AG04450 (cell line): ENCODE results near the gene CRABP1. TPM values are rescaled to one million over a fixed set of nuclear protein-coding genes. Genes with fewer than 3 reads are reported as not detected.

Source experiments
- CTCF ChIA-PET: fragments of 300-600, 350-600 bp; formaldehyde crosslinking; extraction: SDS; loops from one replicate; lab custom pipeline; 2022; ENCODE audit warnings: antibody characterized with exemption, inconsistent platforms; lab: Charles Lee
- POLR2A ChIA-PET: fragments of 350-600 bp; formaldehyde crosslinking; extraction: SDS; loops from one replicate; lab custom pipeline; 2021; ENCODE audit warnings: antibody characterized with exemption, inconsistent platforms; lab: Yijun Ruan, JAX
- DNase-seq: peaks from one replicate; pipeline ENCODE4 v3.0.0-alpha.2; 2011; ENCODE audit warnings: low read depth, low spot score
- H3K27ac ChIP-seq: one replicate; pipeline ENCODE4 v1.5.1; 2012; ENCODE audit warnings: low read depth, low read length, control low read depth
- H3K27me3 ChIP-seq: one replicate; pipeline ENCODE4 v1.6.0; 2012; ENCODE audit warnings: low read length; ENCODE audit not compliant: control insufficient read depth, insufficient read depth
- H3K4me3 ChIP-seq: 2 replicates; pipeline ENCODE4 v1.5.1; 2011; ENCODE audit warnings: mild to moderate bottlenecking, low read depth, low read length, control low read depth
- H3K9me3 ChIP-seq: 2 replicates; pipeline ENCODE4 v1.5.1; 2012; ENCODE audit warnings: low read length; ENCODE audit not compliant: control insufficient read depth, insufficient read depth
- polyA plus RNA-seq: library from polyadenylated mRNA; depleted of rRNA; stranded (reverse); fragments of >200 nt; gene quantifications from 2 replicates; pipeline ENCODE4 v1.2.3, GENCODE V29; 2011
- TF ChIP-seq, protein P1 (sequence below): IDR thresholded peaks from 2 replicates; pipeline ENCODE4 v1.5.1; 2011; ENCODE audit warnings: low read depth, low read length, control low read depth, inconsistent platforms

CRABP1 gene
- polyA plus RNA-seq, 1 experiment: not detected

DNA sequence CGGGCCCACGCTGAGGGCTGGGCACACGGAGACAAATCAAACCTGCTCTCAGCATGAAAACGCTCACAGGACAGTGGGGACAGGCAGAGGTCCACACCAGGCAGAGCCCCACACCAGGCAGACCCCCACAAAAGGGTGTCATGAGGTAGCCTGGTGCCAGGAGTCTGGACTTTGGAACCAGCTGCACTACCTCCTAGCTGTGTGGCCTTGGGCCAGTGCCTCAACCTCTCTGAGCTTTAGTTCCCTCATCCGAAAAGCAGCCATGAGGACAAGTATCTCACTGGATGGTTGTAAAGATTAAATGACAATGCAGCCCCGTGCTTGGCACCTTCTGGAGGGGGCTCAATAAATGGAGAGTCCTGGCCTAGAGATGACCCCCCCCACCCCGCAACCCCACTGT lies 16.5 kb upstream of the CRABP1 start:
- ChIA-PET CTCF (interaction anchor here (1.0 kb wide), 1 partner anchor 16 kb away, joined by 3 read pairs; no protein-coding TSS in a partner anchor), POLR2A (no interaction called here)
- DNase-seq: no peak
- TF ChIP-seq, protein P1, sequence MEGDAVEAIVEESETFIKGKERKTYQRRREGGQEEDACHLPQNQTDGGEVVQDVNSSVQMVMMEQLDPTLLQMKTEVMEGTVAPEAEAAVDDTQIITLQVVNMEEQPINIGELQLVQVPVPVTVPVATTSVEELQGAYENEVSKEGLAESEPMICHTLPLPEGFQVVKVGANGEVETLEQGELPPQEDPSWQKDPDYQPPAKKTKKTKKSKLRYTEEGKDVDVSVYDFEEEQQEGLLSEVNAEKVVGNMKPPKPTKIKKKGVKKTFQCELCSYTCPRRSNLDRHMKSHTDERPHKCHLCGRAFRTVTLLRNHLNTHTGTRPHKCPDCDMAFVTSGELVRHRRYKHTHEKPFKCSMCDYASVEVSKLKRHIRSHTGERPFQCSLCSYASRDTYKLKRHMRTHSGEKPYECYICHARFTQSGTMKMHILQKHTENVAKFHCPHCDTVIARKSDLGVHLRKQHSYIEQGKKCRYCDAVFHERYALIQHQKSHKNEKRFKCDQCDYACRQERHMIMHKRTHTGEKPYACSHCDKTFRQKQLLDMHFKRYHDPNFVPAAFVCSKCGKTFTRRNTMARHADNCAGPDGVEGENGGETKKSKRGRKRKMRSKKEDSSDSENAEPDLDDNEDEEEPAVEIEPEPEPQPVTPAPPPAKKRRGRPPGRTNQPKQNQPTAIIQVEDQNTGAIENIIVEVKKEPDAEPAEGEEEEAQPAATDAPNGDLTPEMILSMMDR: no peak
- Histone ChIP-seq H3K27me3 (peaks cover 17% of the 10 kb centered on the region), H3K9me3 (no peaks in the 10 kb centered on the region), H3K27ac (no peak overlapping the region), H3K4me3 (no peak overlapping the region)

DNA sequence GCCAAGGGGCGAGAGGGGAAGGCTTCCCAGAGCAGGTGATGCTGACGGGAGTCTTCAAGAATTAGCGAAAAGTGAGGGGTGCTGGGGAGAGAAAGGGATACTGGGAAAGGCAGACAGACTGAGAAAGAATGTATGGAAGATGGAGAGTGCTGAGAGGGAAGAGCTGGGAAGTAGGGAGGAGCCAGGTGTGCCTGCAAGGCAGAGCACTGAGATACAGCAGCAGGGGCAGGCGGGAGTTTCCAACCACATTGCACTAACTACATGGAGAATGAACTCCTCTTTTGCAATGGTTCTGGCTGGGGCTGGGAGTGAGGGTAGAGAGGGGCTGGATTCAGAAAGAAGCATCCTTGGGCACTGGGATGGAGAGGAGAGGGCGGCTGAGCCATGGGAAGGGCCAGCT lies 16.0 kb upstream of the CRABP1 start:
- TF ChIP-seq, protein P1: no peak
- H3K9me3 ChIP-seq: no peaks in the 10 kb centered on the region
- POLR2A ChIA-PET: no interaction called here
- no peak for DNase-seq
- H3K27me3 ChIP-seq: peaks cover 17% of the 10 kb centered on the region
- CTCF ChIA-PET: no interaction called here
- no peak overlapping the region for H3K27ac ChIP-seq
- H3K4me3 ChIP-seq: no peak overlapping the region

DNA sequence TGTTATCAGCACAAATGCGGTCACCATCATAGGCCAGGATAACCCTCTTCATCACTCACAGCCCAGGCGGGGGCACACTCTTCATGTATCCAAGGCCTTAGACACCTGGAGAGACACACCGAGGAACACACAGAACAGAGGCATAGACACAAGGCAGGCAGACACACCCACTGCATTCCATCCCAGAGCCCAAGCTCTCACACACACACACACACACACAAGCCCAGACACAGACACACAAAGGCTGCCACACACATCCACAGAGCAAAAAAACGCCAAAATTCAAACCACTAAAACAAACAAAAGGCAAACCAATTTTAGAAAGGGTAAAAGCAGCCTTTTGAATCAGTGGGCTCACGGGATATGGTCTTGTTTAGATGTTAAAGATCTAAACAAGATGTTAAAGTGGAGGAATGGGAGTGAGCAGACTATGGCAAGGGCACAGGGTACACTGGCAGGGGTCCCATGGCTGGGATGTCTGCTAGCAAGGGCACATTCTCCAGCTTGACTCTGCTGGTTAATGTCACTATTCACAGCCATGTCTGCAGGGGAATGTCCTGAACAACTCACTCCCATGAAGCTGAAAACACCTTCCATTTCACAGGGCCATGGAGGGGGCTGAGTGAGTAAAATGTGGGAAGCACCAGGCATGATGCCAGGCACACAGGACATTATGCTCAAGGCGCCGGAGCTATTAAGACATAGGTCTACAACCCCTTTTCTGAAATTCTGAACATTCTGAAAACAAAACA lies 14.9 kb upstream of the CRABP1 start:
- no peak overlapping the region for H3K27ac ChIP-seq
- POLR2A ChIA-PET: no interaction called here
- no peak overlapping the region for H3K4me3 ChIP-seq
- peaks cover 16% of the 10 kb centered on the region for H3K27me3 ChIP-seq
- TF ChIP-seq, protein P1: no peak
- CTCF ChIA-PET: no interaction called here
- no peak for DNase-seq
- no peaks in the 10 kb centered on the region for H3K9me3 ChIP-seq

DNA sequence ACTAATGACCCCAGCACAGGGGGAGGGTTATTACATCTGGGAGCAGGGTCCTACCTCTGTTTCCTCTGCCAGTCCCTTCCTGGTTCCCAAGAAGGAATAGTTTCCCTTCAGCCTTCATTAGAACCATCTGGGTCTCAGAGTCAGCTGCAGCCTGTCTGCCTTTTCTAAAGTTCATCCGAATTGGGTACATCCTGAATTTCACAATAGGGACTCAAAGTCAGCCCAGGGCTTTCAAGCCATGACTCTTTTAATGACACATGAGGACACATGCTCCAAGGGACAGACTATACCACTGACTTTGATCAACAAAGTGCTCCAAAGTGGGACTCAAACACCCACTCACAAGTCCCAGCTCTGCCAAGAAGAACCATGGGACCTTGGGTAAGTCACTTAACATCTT lies 12.7 kb upstream of the CRABP1 start:
- DNase-seq: no peak
- ChIA-PET CTCF (interaction anchor here (0.6 kb wide), 1 partner anchor 1037 kb away, joined by 4 read pairs; no protein-coding TSS in a partner anchor), POLR2A (interaction anchor here (0.6 kb wide), 1 partner anchor 436 kb away, joined by 3 read pairs; no protein-coding TSS in a partner anchor)
- Histone ChIP-seq H3K27me3 (peaks cover 16% of the 10 kb centered on the region), H3K9me3 (no peaks in the 10 kb centered on the region; the same call in 1 of the 2 replicates), H3K4me3 (no peak overlapping the region), H3K27ac (no peak overlapping the region)
- TF ChIP-seq, protein P1: no peak

DNA sequence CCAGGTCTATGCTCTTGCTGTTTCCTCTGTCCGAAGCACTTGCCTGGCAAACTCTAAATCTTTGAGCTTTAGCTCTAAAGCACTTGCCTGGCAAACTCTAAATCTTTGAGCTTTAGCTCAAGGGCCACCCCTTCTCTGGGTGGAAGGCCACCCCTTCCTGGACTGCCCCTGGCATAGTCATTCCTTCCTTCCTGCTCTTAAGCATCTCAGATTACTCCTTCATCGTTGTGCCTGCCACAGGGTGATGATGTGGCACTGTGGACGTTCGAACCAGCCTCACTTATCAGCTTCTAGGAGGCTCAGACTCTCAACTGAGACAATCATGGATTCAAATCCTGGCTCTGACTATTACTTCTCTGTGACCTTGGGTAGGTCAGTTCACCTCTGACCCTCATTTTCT lies 10.5 kb upstream of the CRABP1 start:
- POLR2A ChIA-PET: no interaction called here
- Histone ChIP-seq H3K4me3 (no peak overlapping the region), H3K27ac (no peak overlapping the region), H3K9me3 (no peaks in the 10 kb centered on the region; the same call in 1 of the 2 replicates), H3K27me3 (peaks cover 19% of the 10 kb centered on the region)
- no peak for DNase-seq
- TF ChIP-seq, protein P1: no peak
- CTCF ChIA-PET: no interaction called here
